Gastroesophageal sphincter (tissue), 4 donors: ENCODE measurements around the gene RFC2. TPM values are rescaled to one million over a fixed set of nuclear protein-coding genes. Genes with fewer than 3 reads are reported as not detected.

Experiments used
- ATAC-seq: fragments of 150-250 bp; one replicate; pipeline ENCODE4 v1.9.1; 2016; ENCODE audit warnings: mild to moderate bottlenecking, moderate library complexity
- H3K27ac ChIP-seq, 4 donors: fragments of 200-600 bp; sonication (generic) in 3 of 4; 1 replicate in 3 of 4; 2 replicates in 1 of 4; pipeline ENCODE4 v1.5.1; 2016 to 2019
- H3K27me3 ChIP-seq: fragments of 200-600 bp; sonication (generic); one replicate; pipeline ENCODE4 v1.5.1; 2019
- H3K36me3 ChIP-seq, 2 donors: fragments of 200-600 bp; sonication (generic); one replicate each; pipeline ENCODE4 v1.5.1; 2019; ENCODE audit warnings: control low read depth in 1 of 2
- H3K4me1 ChIP-seq, 3 donors: fragments of 200-600 bp; sonication (generic); 1 replicate in 2 of 3; 2 replicates in 1 of 3; pipeline ENCODE4 v1.5.1; 2016 to 2019; ENCODE audit warnings: control low read depth in 2 of 3
- H3K4me3 ChIP-seq, 2 donors: fragments of 200-600 bp; sonication (generic); one replicate each; pipeline ENCODE4 v1.5.1; 2019; ENCODE audit warnings: mild to moderate bottlenecking in 1 of 2, moderate library complexity in 1 of 2
- H3K9me3 ChIP-seq, 3 donors: fragments of 200-600 bp; sonication (generic); one replicate each; pipeline ENCODE4 v1.5.1; 2017 to 2019; ENCODE audit warnings: control low read depth in 2 of 3
- CTCF ChIP-seq, 4 experiments: fragments of 200-600 bp in 2 of 4; fragments of 450-650 bp in 2 of 4; sonication (generic) in 1 of 4; IDR thresholded peaks; one replicate each; pipeline ENCODE4 v1.5.1; 2017 to 2019; ENCODE audit warnings: antibody characterized with exemption in 4 of 4, mild to moderate bottlenecking in 2 of 4, moderate library complexity in 2 of 4
- EP300 ChIP-seq: sonication (generic); formaldehyde crosslinking; IDR thresholded peaks from one replicate; pipeline ENCODE4 v1.6.1; 2017; ENCODE audit warnings: antibody characterized with exemption, mild to moderate bottlenecking
- POLR2A ChIP-seq, 2 donors: fragments of 450-650 bp; IDR thresholded peaks; one replicate each; pipeline ENCODE4 v1.6.1; 2017; ENCODE audit warnings: antibody characterized with exemption in 2 of 2, mild to moderate bottlenecking in 2 of 2, moderate library complexity in 1 of 2
- POLR2AphosphoS5 ChIP-seq: sonication (generic); formaldehyde crosslinking; IDR thresholded peaks from one replicate; pipeline ENCODE4 v1.6.1; 2017; ENCODE audit warnings: antibody characterized with exemption
- WGBS, 2 donors: methylation state at CpG; one replicate each; pipeline ENCODE4 v1.1.5; 2018; ENCODE audit warnings: low coverage in 1 of 2; 5-methylcytosine and 5-hydroxymethylcytosine counted together
- total RNA-seq, 4 donors: library from RNA; depleted of rRNA; stranded (reverse); fragments of >200 nt; gene quantifications; one replicate each; pipeline ENCODE4 v1.1.0, GENCODE V29; 2016

Gene RFC2
- total RNA-seq, 4 donors from 2014 or later, result 11.3 to 12.2 (median 11.3) TPM

GRCh38 chr7:74275401-74275881, 21.2 kb upstream of the RFC2 start:
- peaks cover 0 to 27% (median 15%) of the 10 kb centered on the region in 3 donors for H3K4me1 ChIP-seq
- no peaks in the 10 kb centered on the region for H3K9me3 ChIP-seq
- 70 to 100% methylated on average over 2 of the region's 6 CpGs for WGBS, 2 donors
- no peaks in the 10 kb centered on the region for H3K36me3 ChIP-seq
- H3K27me3 ChIP-seq, result no peaks in the 10 kb centered on the region
- no peak for ATAC-seq
- no peak for TF ChIP-seq POLR2A (IDR thresholded peaks at IDR 0.05)
- peak in 2 of 4 experiments; percentile 12 to 49 for TF ChIP-seq CTCF (IDR thresholded peaks at IDR 0.05)
- H3K27ac ChIP-seq, result no peak overlapping the region
- H3K4me3 ChIP-seq, result no peak overlapping the region

- no peaks in the 10 kb centered on the region for H3K27me3 ChIP-seq
- peak overlapping the region in 1 of 2 donors; percentile 3 for H3K4me3 ChIP-seq
- 34% methylated on average over 7 of the region's 10 CpGs; no CpG with 5 or more reads in 1 of the 2 donors for WGBS, 2 donors
- H3K27ac ChIP-seq, result peak overlapping the region; percentile 20 to 80 (median 74)
- peaks cover 0 to 21% (median 3%) of the 10 kb centered on the region in 3 donors for H3K4me1 ChIP-seq
- peak; percentile 87 for ATAC-seq
- TF ChIP-seq POLR2A (IDR thresholded peaks at IDR 0.05), result no peak
- peak; percentile 26 for TF ChIP-seq POLR2AphosphoS5
- no peak for TF ChIP-seq EP300
- no peak for TF ChIP-seq CTCF (IDR thresholded peaks at IDR 0.05)
- no peaks in the 10 kb centered on the region for H3K36me3 ChIP-seq
- no peaks in the 10 kb centered on the region for H3K9me3 ChIP-seq
Measured at GRCh38 chr7:74272305-74273038, 18.3 kb upstream of the RFC2 start.

GRCh38 chr7:74271742-74272141, 17.5 kb upstream of the RFC2 start:
- no peaks in the 10 kb centered on the region for H3K36me3 ChIP-seq
- TF ChIP-seq POLR2A (IDR thresholded peaks at IDR 0.05) (no peak), CTCF (IDR thresholded peaks at IDR 0.05) (no peak), EP300 (no peak), POLR2AphosphoS5 (no peak)
- no peaks in the 10 kb centered on the region for H3K27me3 ChIP-seq
- H3K4me1 ChIP-seq, result peaks cover 0 to 21% (median 3%) of the 10 kb centered on the region in 3 donors
- peak overlapping the region in 1 of 2 donors; percentile 3 for H3K4me3 ChIP-seq
- no peak for ATAC-seq
- 80 to 85% methylated on average over 1 to 5 of the region's 6 CpGs for WGBS, 2 donors
- H3K9me3 ChIP-seq, result no peaks in the 10 kb centered on the region
- peak overlapping the region; percentile 20 to 80 (median 74) for H3K27ac ChIP-seq

- ATAC-seq, result peak; percentile 58
- no peaks in the 10 kb centered on the region for H3K36me3 ChIP-seq
- H3K27ac ChIP-seq, result peak overlapping the region in 1 of 4 donors; percentile 56
- H3K27me3 ChIP-seq, result no peaks in the 10 kb centered on the region
- H3K9me3 ChIP-seq, result no peaks in the 10 kb centered on the region
- peaks cover 0 to 21% (median 3%) of the 10 kb centered on the region in 3 donors for H3K4me1 ChIP-seq
- 0% methylated on average over 10 to 17 of the region's 17 CpGs for WGBS, 2 donors
- peak overlapping the region; percentile 38 to 56 for H3K4me3 ChIP-seq
- TF ChIP-seq EP300, result no peak
- TF ChIP-seq POLR2A (IDR thresholded peaks at IDR 0.05), result no peak
- TF ChIP-seq CTCF (IDR thresholded peaks at IDR 0.05), result no peak
- TF ChIP-seq POLR2AphosphoS5, result no peak
Measured at GRCh38 chr7:74269757-74270277, 15.6 kb upstream of the RFC2 start.
